Stimulated activated CD4-positive, alpha-beta T cell treated with anti-CD3 and anti-CD28 coated beads, Interleukin-4, amount 100 ng/mL, for 24 hours (primary cell): Measurements from ENCODE around the gene SGO1.

Experiments
- DNase-seq: peaks from one replicate; pipeline ENCODE4 v3.0.0-alpha.2; 2020

SGO1 gene

GRCh38 chr3:20154078-20154477 is 31.9 kb downstream of the SGO1 start:
- DNase-seq = no peak

GRCh38 chr3:20148466-20148865 is 37.5 kb downstream of the SGO1 start:
- no peak for DNase-seq

GRCh38 chr3:20147361-20147760 is 38.6 kb downstream of the SGO1 start:
- DNase-seq = no peak

GRCh38 chr3:20146301-20146700 is 39.7 kb downstream of the SGO1 start:
- no peak for DNase-seq

GRCh38 chr3:20145874-20146273 is 40.1 kb downstream of the SGO1 start:
- DNase-seq = no peak

GRCh38 chr3:20143519-20143918 is 42.5 kb downstream of the SGO1 start:
- DNase-seq = no peak

- DNase-seq = no peak
Measured at GRCh38 chr3:20142517-20142916, 43.5 kb downstream of the SGO1 start.

- DNase-seq = no peak
Measured at GRCh38 chr3:20141851-20142250, 44.2 kb downstream of the SGO1 start.

GRCh38 chr3:20141316-20141715 is 44.7 kb downstream of the SGO1 start:
- no peak for DNase-seq

GRCh38 chr3:20140881-20141280 is 45.1 kb downstream of the SGO1 start:
- DNase-seq = no peak

- DNase-seq = no peak
Measured at GRCh38 chr3:20137647-20138046, 48.4 kb downstream of the SGO1 start.

GRCh38 chr3:20136231-20136630 is 49.8 kb downstream of the SGO1 start:
- no peak for DNase-seq

- no peak for DNase-seq
Measured at GRCh38 chr3:20130106-20130505, 55.9 kb downstream of the SGO1 start.

GRCh38 chr3:20128358-20128757 is 57.6 kb downstream of the SGO1 start:
- DNase-seq = no peak

- no peak for DNase-seq
Measured at GRCh38 chr3:20125897-20126296, 60.1 kb downstream of the SGO1 start.

- DNase-seq = no peak
Measured at GRCh38 chr3:20125289-20125688, 60.7 kb downstream of the SGO1 start.

- no peak for DNase-seq
Measured at GRCh38 chr3:20123131-20123652, 62.8 kb downstream of the SGO1 start.

- DNase-seq = no peak
Measured at GRCh38 chr3:20121088-20121487, 64.9 kb downstream of the SGO1 start.
